HG03520 (cell line): Measurements from ENCODE around the gene TCEA2.
"Not testable (repeated sequence)": the region's sequence is repeated elsewhere in the genome, so short reads cannot be mapped to it uniquely, and the experiment has no call there.

Source experiments
- ATAC-seq: cut with Tn5 transposase; IDR thresholded peaks from one replicate; pipeline ENCODE4 v1.9.1; 2021; ENCODE audit warnings: mild to moderate bottlenecking, moderate library complexity; ENCODE audit not compliant: unreplicated experiment

The TCEA2 gene

DNA sequence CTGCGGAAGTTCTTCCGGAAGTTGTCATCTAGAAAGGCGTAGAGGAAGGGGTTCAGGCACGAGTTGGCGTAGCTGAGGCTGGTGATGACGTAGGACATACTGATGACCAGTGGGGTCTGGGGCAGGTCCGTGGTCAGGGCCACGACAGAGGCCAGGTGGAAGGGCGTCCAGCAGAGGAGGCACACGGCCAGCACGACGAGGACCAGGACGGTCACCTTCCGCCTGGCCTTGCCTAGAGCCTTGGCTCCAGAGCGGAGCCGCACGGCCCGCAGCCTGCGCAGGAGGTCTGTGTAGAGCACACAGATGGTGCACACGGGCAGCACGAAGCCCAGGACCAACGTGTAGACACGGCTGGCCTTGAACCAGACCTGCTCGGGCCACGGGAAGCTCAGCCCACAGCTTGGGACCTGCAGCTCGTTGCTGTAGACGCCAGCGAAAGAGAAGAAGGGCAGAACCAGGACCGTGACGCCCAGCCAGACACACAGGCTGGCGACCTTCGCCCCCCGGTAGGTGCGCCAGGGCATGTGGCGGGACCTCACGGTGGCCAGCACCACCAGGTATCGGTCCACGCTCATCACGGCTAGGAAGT, 42.9 kb downstream of the TCEA2 start:
- no peak for ATAC-seq

DNA sequence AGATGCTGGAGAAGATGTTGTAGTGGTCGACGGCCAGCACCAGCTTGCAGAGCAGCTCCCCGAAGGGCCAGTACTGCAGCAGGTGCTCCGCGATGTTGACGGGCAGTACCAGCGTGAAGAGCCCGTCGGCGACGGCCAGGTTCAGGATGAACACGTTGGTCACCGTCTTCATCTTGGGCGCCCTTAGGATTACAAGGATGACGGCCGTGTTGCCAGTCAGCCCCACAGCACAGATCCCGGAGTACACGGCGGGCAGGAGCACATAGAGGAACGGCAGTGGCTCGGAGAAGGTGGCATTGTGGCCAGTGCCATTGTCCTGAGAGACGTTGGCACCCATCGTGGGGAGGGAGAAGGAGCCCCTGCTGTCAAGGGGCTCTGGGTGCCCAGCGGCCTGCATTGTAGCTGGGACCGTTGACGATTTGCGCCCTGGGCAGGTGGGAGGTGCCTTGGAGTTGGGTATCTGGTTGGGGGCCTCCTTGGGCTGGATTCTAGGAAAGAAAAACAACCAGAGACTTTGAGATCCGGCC, 43.5 kb downstream of the TCEA2 start:
- ATAC-seq = no peak

DNA sequence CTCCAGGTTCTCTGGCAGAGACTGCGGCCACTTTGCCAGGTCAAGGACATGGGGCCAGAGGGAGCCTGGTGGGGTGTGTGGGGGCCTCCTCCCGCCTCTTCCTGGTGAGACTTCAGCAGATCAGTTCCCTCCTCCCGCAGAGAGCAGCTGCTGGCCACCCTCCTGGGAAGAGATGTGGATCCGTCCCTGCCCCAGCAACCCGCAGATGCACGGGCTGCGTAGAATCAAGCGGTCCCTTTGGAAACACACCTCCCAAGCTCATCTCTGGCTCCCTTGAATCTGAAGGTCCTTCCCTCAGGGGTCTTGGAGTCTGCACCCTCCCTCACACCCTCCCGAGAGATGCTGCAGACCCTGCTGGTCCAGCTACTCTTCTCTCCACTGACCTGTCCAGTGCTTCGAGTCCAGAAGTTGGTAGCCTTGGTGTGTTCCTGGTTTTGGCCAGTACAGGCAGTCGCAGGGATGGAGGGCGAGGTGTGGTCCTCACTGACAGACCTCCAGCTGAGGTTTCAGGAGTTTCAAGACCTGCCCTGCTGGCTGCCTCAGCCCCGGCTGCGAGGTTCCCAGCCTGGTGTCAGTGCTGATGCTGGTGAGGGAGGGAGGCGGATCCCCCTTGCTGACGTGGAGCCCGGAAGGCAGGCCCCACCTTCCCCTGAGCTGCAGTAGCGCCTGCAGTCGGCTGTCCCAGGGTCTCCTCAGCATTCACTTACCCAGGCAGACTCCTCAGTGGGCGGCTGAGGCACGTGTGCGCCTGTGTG, 44.2 kb downstream of the TCEA2 start, which contains the start of gene NPBWR2:
Gene NPBWR2, minus strand, starts transcription at position 585 of the 755 bp plus-strand sequence. CDS start 734 bp downstream, outside the sequence.
- ATAC-seq = no peak

DNA sequence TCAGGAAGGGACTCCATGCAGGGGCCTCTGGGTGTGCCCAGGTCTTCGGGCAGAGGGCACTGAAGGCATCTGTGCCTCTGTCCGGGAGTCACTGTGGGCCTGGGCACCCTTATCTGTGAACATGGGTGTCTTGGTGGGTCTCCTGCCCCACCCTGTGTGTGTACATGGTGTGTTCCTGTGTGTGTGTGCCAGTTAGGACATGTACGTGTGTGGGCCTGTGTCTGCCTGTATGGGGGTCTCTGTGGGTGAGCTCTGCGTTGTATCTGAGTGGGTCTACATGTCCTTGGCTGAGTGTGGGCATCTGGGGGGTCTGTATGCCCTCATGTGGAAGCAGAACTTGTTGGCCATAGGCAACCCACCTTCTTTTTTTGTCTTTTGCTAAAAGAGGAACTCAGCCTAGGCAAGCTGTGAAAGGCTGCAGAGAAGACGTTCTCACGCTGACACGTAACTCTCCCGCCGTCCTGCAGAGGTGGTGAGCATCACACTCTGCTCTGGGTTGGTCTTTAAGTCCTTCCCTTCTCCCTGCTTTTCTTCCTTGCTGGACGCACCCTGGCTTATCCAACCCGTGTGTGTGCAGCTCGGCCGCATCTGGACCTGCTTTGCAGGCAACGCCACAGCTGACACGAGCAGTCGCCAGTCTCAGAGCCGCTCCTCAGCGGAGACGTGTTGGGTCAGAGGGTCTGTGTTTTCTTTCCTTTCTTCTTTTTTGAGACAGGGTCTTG, 44.9 kb downstream of the TCEA2 start:
- no peak for ATAC-seq

DNA sequence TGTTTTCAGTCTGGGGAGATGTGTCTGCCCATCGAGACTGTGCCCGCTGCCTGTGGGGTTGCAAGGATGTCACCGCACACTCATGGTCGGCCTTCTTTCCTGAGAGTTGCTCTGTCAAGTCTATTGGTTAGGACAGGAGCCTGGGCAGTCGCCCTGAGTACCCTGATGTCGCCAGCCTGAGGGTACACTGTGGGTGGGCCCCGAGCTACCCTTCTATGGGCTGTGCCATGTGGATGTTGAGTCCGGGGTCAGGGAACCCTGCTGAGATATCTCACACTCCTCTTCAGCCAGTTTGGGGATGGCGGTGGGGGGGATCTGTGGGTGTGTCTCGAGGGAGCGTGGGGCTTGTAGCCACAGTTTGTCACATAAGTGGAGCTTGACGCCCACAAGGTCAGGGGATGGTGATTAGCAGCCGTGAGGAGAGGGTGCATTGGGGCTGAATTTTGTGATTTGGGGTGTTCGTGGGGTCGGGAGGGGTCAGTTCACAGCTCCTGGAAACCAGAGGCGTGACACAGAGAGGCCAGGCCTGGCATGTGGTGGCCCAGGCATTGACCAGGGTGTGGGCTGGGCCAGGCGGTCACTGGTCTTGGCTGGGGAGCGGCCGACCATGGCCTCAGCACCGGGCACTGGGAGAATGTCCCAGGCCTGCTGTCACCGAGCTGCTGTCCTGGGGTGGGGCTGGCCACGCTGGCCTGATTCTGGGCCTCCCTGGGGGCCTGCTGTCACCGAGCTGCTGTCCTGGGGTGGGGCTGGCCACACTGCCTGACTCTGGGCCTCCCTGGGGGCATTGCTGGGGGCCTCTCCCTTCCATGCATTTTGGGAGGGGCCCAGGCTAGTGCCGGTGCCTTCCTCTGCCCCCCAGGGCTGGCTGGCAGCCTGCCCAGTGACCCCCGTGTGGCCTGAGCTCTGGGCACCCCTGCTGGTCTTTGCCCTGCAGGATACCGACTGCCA, 46.0 kb downstream of the TCEA2 start:
- ATAC-seq = no peak

DNA sequence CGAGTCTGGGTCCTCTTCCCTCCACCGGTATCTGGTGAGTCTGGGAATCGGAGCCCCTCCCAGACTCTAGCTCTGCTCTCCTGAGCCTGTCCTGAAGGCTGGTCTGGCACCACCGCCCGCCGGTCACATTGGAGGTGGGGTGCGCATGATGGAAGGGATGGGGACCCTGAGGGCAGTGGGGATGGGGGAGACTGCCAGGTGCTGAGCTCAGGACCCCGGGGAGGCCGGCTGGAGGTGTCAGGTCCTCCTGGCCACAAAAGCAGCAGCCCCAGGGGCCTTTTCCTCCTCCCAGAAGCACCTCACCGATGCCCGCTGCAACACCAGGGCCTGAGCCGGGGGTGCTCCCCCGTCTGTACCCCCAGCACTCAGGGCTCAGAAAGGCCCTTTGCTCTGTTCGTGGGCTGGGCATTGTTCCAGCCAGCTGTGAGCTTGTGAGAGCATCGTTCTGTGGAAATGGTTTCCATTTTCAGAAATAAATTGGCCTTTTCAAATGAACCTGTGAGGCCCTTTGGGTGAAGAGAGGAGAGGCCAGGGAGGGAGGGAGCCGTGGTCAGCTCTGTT, 46.9 kb downstream of the TCEA2 start:
- no peak for ATAC-seq

DNA sequence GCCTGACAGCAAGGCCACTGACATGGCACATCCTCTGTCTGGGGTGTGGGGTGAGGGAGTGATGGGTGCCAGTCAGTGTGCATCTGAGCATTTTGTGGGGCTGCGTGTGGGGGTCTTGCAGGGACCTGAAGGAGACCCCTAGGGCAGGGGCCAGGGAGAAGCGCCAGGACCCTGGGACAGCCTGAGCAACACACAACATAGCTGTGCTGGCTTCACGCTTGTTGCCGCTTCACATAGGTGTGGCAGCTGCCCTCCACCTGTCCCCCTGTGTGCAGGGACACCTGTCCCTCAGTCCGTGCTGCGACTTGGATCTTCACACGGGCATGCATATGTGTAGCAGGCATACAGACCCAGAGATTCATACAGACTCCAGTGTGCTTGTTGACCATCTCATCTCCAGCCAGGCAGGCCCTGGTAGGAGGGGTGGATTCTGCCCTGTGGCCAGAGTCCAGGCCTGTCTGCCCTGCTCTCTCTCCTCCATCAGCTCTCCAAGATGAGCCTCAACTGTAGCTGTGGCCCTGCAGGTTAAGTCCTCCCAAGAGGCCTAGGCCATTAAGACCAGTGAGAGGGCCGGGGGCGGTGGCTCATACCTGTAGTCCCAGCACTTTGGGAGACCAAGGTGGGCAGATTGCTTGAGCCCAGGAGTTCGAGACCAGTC, 47.5 kb downstream of the TCEA2 start:
- ATAC-seq = no peak

DNA sequence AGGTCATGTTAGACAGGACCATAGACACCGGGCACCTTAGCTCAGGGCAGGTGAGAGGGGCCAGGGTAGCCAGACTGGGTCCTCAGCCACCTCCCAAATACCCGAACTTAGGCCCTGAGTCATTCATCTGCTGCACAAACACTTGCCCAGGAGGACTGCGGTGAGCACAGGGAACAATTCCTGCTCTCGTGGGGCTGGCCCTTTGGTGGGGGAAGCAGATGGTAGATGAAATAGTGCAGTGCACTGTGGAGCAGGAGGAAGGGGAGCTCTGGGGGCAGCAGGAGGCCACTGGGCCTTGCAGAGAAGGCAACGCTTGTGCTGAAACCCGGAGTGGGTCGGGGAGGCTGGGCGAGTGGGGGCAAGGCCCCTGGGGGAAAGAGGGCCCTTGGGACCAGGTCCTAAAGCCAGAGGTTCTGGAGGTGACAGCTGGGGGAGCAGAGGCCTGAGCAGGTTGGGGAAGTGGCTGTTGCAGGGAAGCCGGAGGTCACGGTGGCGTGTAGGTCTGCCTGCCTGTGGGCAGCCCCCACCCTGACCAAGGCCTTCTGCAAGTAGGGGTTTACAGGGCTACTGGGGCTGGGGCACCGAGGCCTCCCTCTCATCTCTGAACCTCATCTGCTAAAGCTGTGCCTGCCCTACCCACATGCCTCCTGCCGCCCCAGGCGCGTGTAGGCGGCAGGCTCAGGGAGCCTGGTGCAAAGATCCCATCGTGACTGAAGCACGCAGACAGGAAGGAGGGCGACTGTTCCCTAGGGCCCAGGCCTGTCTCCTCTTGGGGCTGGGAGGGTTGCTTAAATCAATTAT, 49.0 kb downstream of the TCEA2 start:
- no peak for ATAC-seq

DNA sequence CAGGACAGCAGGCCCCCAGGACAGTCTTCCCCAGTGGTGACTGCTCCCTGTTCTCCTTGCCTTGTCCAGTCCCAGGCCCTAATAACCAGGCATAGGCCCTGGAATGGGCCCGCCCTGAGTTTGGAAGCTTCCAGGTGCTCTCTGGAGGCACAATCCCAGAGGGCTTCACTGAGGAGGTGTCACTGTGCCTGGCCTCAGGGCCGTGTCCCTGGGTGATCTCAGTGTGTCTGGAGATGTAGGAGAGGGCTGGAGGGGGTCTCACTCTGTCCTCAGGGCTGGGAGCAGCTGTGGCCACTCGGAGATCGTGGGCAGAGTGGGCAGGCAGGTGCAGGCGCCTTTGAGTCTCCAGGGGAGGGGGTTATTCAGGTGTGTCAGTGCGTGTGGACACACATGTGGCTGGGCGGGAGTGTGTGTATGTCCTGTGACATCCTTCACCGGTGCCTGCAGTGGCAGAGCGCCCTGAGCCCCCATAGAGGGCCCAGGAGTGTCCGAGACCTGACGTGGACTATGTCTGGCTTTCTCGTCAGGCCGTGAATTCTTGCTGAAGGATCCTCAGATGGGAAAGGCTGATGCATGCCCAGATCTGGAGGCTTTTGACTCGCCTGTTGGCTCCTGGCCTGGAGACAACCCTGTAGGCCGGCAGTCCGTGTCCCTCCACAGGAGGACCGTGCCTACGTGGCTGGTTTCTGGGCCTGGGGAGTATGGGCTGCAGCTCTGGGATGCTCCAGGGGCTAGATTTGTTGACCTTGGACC, 49.9 kb downstream of the TCEA2 start:
- ATAC-seq = no peak

DNA sequence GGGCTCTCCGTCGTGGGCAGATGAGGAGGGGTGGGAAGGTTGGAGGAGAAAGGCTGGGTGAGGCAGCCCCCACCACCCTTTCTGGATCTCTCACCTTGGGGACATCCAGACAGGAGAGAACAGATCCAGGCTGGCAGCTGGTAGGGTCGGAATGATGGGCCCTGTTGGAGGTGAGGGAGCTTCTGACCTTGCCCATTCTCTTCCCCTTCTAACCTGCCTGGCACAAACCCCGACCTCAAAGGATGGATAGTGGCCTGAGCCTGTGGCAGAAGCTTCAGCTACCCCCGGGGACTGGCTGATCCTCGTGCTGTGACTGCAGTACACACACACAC, 50.4 kb downstream of the TCEA2 start:
- ATAC-seq = no peak

DNA sequence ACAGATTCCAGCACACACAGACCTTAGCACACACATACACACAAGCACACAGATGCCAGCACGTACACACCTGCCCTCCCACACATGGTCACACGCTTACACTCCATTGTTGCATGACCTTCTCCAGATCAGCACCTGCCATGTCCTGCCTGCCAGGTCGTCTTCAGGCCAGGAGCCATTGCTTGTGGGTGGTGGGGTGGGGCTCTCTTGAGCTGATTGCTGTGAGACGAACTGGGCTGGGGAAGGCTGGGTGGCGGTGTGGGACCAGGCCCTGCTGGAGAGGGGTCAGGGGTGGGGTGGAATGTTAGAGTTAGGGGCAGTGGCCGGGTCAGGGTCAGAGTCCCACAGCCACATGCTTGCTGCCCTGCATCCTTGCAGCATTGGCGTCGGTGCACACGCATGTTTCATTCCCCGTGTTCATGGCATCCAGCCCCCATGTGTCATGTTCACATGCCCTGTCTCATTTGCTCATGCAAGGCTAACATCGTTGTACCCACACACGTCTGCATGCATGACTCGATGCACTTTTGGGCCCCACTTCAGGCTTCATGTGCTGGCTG, 50.9 kb downstream of the TCEA2 start:
- ATAC-seq = no peak

DNA sequence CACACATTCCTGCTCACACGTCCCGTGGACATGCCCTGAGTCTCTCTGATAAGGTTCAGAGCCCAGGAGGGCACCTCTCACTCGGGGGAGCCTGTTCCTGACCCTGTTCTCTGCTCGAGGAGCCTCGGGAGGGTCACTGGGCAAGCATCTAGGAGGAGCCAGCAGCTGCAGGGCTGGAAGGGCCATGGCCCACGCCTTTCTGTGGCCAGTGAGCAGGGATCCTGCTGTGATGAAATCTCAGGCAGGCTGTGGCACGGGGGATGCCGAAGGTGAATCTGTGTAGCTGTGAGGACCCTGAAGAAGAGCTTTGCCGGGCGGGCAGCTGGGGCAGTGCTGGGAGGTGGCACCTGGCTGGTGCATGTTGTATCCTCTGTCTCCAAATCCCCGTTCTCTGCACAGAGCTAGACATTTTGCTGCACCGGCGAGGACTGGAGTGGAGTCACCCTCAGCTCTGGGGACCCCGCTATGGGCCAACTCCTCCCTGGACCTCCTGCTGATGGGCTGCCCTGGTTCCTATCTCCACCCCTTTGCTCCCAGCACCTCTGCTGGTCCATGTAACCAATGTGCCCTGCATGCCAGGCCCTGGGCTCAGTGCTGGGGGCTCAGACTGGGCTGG, 51.5 kb downstream of the TCEA2 start:
- no peak for ATAC-seq

DNA sequence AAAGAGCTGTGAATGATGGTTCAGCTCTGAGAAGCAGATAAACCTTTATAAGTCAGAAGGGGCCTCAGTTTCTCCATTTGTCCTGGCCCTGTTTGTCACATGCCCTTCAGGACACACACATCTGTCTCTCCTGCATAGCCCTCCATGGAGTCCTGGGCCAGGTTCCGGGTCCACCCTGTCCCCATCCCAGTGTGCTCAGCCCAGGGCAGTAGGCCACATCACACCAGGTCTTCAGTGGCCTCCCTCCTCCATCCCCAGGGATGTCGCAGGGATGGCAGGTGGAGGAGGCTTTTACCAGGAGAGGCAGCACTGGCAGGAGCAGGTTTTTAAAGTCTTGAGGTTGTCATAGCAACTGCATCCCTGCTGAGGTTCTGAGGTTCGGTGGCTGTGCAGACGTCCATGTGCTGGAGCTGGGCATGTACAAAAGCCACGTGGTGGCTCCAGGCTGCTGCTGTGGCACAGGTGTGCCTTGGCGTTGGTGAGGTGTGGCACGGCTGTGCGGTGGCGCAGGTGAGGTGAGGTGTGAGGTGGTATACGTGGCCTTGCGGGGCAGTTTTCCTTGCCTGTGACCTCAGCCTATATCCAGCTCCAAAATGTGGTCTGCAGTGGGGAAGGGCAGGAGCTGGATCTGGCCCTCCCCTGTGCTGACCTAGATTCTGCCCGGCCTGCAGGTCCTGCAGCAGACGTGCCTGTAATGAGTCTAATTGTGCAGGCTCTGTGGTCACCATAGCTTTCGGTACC, 52.3 kb downstream of the TCEA2 start:
- ATAC-seq = no peak

DNA sequence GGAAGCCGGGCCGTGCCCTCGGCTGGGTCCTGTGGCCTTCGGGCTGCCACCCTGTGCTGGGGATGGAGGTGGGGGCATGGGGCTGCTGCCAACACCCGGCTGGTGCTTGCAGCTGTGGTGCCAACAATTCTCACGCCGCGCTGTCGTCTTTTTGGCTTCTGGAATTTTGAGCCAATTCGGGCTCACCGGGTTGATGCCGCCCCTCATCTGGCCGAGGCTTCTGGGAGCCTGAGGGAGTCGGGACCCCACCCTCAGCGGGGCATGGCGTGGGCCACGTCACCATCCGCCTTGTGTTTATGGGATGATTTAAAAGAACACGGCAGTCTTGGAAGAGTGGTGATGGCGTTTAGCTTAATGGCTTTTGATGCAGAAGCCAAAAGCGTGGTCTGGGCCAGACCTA, 53.0 kb downstream of the TCEA2 start:
- no peak for ATAC-seq

DNA sequence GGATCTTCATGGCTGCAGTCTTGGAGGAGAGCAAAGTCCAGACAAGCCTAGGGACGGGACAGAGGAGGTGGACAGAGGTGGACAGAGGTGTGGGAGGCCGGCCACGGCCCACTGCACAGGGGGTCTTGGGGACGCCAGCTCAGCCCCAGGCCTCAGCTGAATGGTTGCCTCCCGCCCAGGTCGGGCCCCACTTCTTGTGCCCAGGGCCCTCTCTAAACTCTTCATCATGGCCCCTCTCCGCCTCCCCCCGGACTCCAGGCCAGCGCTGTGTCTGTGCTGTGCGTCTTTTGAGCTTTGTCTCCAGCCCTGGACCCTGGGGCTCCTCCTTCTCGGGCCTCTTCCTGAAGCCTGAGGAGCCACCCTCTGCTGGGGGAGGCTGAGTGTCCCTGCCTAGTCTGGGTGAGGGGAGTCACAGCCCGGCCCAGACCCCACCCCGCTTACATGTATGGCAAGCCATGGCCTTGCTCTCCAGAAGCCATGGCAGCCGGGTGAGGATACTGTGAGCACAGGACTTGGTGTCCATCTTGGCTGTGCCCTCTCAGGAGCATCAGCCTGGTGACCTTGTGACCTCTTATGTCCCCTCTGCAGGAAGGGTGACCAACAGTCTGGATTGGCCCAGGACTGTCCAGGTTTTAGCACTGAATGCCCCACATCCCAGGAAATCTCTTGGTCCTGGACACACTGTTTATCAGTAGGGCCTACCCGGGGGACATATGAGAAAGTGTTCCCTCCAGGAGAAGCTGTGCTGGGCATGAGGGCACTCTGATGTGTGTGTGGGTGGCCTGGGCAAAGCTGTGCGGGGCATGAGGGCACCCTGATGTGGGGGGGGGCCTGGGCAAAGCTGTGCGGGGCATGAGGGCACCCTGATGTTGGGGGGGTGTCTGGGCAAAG, 53.8 kb downstream of the TCEA2 start:
- ATAC-seq = no peak

DNA sequence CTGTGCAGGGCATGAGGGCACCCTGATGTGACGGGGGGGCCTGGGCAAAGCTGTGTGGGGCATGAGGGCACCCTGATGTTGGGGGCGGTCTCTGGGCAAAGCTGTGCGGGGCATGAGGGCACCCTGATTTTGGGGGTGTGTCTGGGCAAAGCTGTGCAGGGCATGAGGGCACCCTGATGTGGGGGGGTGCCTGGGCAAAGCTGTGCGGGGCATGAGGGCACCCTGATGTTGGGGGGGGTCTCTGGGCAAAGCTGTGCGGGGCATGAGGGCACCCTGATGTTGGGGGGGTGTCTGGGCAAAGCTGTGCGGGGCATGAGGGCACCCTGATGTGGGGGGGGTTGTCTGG, 54.4 kb downstream of the TCEA2 start:
- not testable (repeated sequence) for ATAC-seq
